Smooth muscle cell of the brain vasculature (primary cell): ENCODE measurements around the gene EPS8L3.
"Not testable (repeated sequence)": the region's sequence is repeated elsewhere in the genome, so short reads cannot be mapped to it uniquely, and the experiment has no call there.

Experiments used
- DNase-seq: peaks from one replicate; pipeline ENCODE4 v3.0.0-alpha.2; 2012; ENCODE audit warnings: low read depth, low spot score

Gene EPS8L3

GRCh38 chr1:109780982-109781381 is 17.3 kb upstream of the EPS8L3 start:
- DNase-seq, result no peak

- DNase-seq, result no peak
These were observed 14.4 kb upstream of the EPS8L3 start for GRCh38 chr1:109777980-109778625.

- DNase-seq, result no peak
These were observed 13.7 kb upstream of the EPS8L3 start for GRCh38 chr1:109777436-109777835.

GRCh38 chr1:109776911-109777310 is 13.2 kb upstream of the EPS8L3 start:
- peak; percentile 70 for DNase-seq

GRCh38 chr1:109776206-109776835 is 12.6 kb upstream of the EPS8L3 start:
- DNase-seq, result no peak

- DNase-seq, result no peak
These were observed 11.7 kb upstream of the EPS8L3 start for GRCh38 chr1:109775398-109775797.

- DNase-seq, result no peak
These were observed 10.3 kb upstream of the EPS8L3 start for GRCh38 chr1:109773900-109774485.

GRCh38 chr1:109773203-109773899 is 9.6 kb upstream of the EPS8L3 start:
- DNase-seq, result peak; percentile 67

GRCh38 chr1:109772658-109773202 is 9.0 kb upstream of the EPS8L3 start:
- DNase-seq, result no peak

- no peak for DNase-seq
These were observed 8.3 kb upstream of the EPS8L3 start for GRCh38 chr1:109771712-109772657.

- DNase-seq, result no peak
These were observed 6.8 kb upstream of the EPS8L3 start for GRCh38 chr1:109770331-109771095.

GRCh38 chr1:109769330-109770078 is 5.8 kb upstream of the EPS8L3 start:
- DNase-seq, result no peak

- DNase-seq, result no peak
These were observed 5.1 kb upstream of the EPS8L3 start for GRCh38 chr1:109768820-109769219.

GRCh38 chr1:109768335-109768650 is 4.6 kb upstream of the EPS8L3 start:
- no peak for DNase-seq

GRCh38 chr1:109767637-109768334 is 4.1 kb upstream of the EPS8L3 start:
- DNase-seq, result no peak

GRCh38 chr1:109766991-109767636 is 3.4 kb upstream of the EPS8L3 start:
- not testable (repeated sequence) for DNase-seq

- no peak for DNase-seq
These were observed 2.3 kb upstream of the EPS8L3 start for GRCh38 chr1:109765896-109766615.

- DNase-seq, result no peak
These were observed 1.7 kb upstream of the EPS8L3 start for GRCh38 chr1:109765483-109765815.
